Nucleus accumbens (tissue), 56 donors: ENCODE measurements around the gene DCP1B.

Experiments used
- DNase-seq, 56 donors: peaks; one replicate each; lab custom pipeline; 2025; lab: John Stamatoyannopoulos, UW

The DCP1B gene

GRCh38 chr12:2004113-2004929 is at the start of gene DCP1B:
DCP1B (minus strand) TSS chr12:2004457; CDS start chr12:2004431, 26 bp downstream.
- DNase-seq = peak; percentile 70 to 99 (median 96)

DNA sequence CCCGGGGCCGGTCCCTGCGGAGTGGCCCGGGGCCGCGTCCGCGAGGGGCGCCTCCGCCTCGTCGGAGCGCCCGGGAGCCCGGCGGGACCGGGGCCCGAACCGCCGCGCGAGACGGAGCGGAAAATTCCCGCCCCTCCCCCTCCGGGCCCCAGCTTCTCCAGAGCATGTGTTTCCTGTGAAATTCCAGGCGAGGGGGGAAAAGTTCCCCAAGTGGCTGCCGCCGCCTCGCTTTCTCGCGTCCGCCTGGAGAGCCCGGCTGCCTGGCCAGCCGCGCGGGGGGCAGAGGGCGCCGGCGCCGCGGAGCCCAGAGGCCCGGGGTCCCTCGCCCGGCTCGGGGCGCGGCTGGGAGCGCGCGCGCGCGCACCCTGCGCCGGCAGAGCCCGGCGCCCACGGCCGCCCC is 49.4 kb upstream of the DCP1B start:
- DNase-seq = peak in 3 of 56 donors; percentile 18 to 22 (median 20)

DNA sequence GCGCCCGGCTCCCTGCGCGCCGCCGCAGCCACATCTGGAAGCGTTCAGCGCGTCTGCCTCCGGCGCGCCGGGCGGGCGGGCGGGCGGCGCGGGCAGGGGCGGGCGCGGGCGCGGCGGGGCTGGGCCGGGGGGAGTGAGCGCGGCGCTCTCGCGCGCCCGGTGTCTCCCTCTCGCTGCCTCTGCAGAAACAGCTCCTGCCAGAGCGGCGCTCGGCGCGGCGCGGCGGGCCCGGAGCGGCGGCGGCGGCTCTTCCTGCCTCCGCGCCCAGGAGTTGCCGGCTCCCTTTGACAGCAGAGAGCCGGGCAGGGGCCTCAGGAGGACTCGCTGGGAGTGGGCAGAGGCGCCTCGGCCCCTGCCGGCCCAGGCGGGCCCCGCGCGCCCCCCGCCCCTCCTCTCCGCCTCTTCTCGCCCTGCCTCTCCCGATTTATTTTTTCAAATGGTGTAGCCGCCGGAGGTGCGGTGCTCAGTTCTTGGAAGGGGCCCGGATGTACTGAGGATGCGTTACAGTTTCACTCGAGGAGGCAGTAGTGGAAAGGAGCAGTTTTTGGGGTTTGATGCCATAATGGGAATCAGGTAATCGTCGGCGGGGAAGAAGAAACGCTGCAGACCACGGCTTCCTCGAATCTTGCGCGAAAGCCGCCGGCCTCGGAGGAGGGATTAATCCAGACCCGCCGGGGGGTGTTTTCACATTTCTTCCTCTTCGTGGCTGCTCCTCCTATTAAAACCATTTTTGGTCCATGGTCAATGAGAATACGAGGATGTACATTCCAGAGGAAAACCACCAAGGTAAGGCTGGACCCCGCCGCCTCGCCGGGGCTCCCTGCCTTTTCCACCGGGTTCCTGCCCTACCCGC is 48.8 kb upstream of the DCP1B start, which contains the start of gene CACNA1C:
CACNA1C (plus strand) TSS at position 162 of the 853 bp plus-strand sequence; CDS start at position 738, 576 bp downstream.
- peak in 41 of 56 donors; percentile 14 to 74 (median 53) for DNase-seq

- peak in 7 of 56 donors; percentile 12 to 29 (median 19) for DNase-seq
These were observed 47.7 kb upstream of the DCP1B start for GRCh38 chr12:2051700-2052621.

GRCh38 chr12:2049604-2050540 is 45.6 kb upstream of the DCP1B start:
- no peak for DNase-seq

GRCh38 chr12:2047752-2048151 is 43.5 kb upstream of the DCP1B start:
- DNase-seq = no peak

GRCh38 chr12:2046957-2047356 is 42.7 kb upstream of the DCP1B start:
- DNase-seq = no peak

DNA sequence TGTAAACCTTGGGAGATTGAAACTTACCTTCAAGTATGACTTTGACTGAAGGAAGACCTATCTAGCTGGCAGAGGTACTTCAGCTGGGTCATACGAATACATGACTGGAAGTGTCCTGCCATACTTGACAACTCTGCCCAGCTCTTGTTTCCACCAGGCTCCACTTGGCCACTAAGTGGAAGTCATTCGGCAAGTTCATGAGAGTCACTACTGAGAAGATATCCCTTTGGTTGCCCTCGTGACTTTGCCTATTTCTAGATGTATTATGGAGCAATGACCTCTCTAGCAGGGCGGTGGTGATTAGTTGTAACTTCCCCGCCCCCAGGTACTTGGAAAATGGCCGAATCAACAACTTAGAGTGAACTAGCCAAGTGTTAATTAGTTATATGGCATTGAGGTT is 39.9 kb upstream of the DCP1B start:
- DNase-seq = no peak

- no peak for DNase-seq
These were observed 38.8 kb upstream of the DCP1B start for GRCh38 chr12:2043054-2043453.

- DNase-seq = no peak
These were observed 34.8 kb upstream of the DCP1B start for GRCh38 chr12:2039034-2039433.

DNA sequence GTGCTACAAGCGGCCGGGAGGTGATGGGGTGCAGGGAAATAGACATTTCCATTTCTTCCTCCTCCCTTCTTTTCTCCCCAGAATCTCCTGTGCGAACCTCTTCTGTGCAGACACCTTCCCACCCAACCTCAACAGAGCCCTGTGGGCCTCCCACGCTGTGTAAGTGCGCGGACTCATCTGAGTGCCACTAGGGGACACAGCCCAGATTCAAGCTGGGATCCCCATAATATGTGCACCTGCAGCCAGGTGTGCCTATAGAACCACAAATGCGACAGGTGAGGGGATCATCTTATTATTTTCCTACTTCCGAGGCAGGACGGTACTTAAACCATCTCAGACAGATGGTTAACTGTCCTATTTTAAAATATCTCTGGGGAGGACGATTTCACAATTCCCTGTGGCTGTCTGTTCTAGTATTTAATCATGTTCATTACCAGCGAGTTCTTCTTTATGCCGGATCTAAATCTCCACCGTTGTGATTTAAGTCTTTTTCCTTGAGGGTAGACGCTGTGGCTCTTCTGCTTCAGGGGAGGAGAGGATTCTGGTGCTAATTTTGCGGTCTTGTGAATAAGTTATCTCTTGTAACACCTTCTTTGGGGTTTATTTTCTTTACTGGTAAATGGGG is 31.3 kb upstream of the DCP1B start:
- peak in 2 of 56 donors; percentile 28 to 34 for DNase-seq

- DNase-seq = peak in 51 of 56 donors; percentile 41 to 94 (median 75)
These were observed 30.6 kb upstream of the DCP1B start for GRCh38 chr12:2034633-2035430.

GRCh38 chr12:2032506-2032905 is 28.2 kb upstream of the DCP1B start:
- peak in 2 of 56 donors; percentile 18 to 35 for DNase-seq

GRCh38 chr12:2029851-2030250 is 25.6 kb upstream of the DCP1B start:
- DNase-seq = no peak

GRCh38 chr12:2027351-2027750 is 23.1 kb upstream of the DCP1B start:
- DNase-seq = no peak

DNA sequence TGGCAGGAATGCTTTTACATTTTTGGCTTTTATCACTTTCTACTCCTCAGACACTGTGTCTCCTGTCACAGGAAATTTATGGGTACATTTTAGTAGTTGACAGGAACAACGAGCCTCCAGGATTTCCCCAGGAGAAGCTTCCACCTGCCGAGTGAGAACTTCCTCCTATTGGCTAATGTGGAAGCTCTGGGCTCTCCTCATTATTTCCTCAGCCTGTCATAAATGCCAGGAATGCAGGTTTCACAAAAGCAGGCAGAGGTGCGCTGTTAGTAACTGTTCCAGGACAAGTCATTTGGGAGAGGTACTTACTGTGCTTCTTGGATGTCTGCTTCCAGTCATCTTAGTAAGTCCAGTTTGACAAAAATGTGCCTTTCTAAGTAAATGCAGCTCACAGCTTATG is 19.1 kb upstream of the DCP1B start:
- DNase-seq = no peak

DNA sequence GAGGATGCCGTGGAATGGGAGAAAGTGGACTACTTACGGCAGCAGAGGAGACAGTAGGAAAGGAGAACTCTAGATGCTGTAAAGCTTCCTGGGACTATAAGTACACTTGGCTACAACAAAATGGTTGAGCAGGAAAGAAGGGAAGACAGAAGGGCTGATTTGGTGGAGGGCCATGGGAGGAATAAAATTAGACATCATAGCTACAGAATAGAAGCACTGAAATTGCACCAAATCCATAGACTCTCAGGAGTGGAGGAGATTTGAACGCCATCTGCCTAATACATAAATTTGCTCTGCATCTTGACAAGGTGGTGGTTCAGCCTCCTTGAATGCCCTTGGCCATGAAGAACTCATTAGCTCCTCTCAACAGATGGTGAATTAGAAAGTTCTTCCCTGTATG is 16.3 kb upstream of the DCP1B start:
- DNase-seq = no peak

DNA sequence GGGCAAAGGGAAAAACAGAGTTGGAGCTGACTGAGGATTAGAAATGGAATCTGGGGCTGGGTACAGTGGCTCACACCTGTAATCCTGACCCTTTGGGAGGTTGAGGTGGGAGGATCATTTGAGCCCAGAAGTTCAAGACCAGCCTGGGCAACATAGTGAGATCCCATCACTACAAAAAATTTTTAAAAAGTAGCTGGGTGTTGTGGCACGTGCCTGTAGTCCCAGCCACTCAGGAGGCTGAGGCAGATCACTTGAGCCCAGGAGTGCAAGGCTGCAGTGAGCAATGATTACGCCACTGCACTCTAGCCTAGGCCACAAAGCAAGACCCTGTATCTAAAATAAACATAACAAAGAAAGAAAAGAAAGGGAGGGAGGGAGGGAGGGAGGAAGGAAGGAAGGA is 14.9 kb upstream of the DCP1B start:
- DNase-seq = no peak
